Activated CD4-positive, alpha-beta T cell treated with anti-CD3 and anti-CD28 coated beads for 1 hour (primary cell): Measurements from ENCODE around the gene YTHDF1.
A peak's percentile ranks its signal among the peaks of the same experiment; 100 is the strongest.
"Not testable (repeated sequence)": the region's sequence is repeated elsewhere in the genome, so short reads cannot be mapped to it uniquely, and the experiment has no call there.

ENCODE experiments used
- DNase-seq: peaks from one replicate; pipeline ENCODE4 v3.0.0-alpha.2; 2020

The YTHDF1 gene

GRCh38 chr20:63216041-63216848 lies at the start of gene YTHDF1:
YTHDF1 (minus strand) TSS chr20:63216131; CDS start chr20:63215892, 239 bp downstream.
- peak; percentile 92 for DNase-seq

- no peak for DNase-seq
Measured at GRCh38 chr20:63264519-63264918, 48.6 kb upstream of the YTHDF1 start.

- no peak for DNase-seq
Measured at GRCh38 chr20:63264000-63264399, 48.1 kb upstream of the YTHDF1 start.

GRCh38 chr20:63262836-63263235 lies 46.9 kb upstream of the YTHDF1 start:
- no peak for DNase-seq

- DNase-seq = no peak
Measured at GRCh38 chr20:63261795-63262528, 46.0 kb upstream of the YTHDF1 start.

- no peak for DNase-seq
Measured at GRCh38 chr20:63261060-63261794, 45.3 kb upstream of the YTHDF1 start.

GRCh38 chr20:63260521-63260920 lies 44.6 kb upstream of the YTHDF1 start:
- no peak for DNase-seq

GRCh38 chr20:63259734-63260460 lies 44.0 kb upstream of the YTHDF1 start:
- DNase-seq = no peak

GRCh38 chr20:63258781-63259180 lies 42.9 kb upstream of the YTHDF1 start:
- no peak for DNase-seq

GRCh38 chr20:63257629-63258028 lies 41.7 kb upstream of the YTHDF1 start:
- no peak for DNase-seq

GRCh38 chr20:63256954-63257353 lies 41.0 kb upstream of the YTHDF1 start:
- DNase-seq = no peak

- no peak for DNase-seq
Measured at GRCh38 chr20:63255931-63256704, 40.2 kb upstream of the YTHDF1 start.

- DNase-seq = no peak
Measured at GRCh38 chr20:63254606-63255384, 38.9 kb upstream of the YTHDF1 start.

- no peak for DNase-seq
Measured at GRCh38 chr20:63254232-63254605, 38.3 kb upstream of the YTHDF1 start, which contains the start of gene NKAIN4. NKAIN4 (minus strand) TSS chr20:63254463; CDS start chr20:63254450, 13 bp downstream.

- no peak for DNase-seq
Measured at GRCh38 chr20:63253438-63254231, 37.7 kb upstream of the YTHDF1 start.

GRCh38 chr20:63253065-63253437 lies 37.1 kb upstream of the YTHDF1 start:
- DNase-seq = no peak

- no peak for DNase-seq
Measured at GRCh38 chr20:63252284-63252711, 36.4 kb upstream of the YTHDF1 start.

- DNase-seq = not testable (repeated sequence)
Measured at GRCh38 chr20:63251350-63251749, 35.4 kb upstream of the YTHDF1 start.

GRCh38 chr20:63249891-63250290 lies 34.0 kb upstream of the YTHDF1 start:
- no peak for DNase-seq
